IMR-90 (cell line): ENCODE measurements around the gene LIPG. TPM values are rescaled to one million over a fixed set of nuclear protein-coding genes. Genes with fewer than 3 reads are reported as not detected.

ENCODE experiments used
- ATAC-seq: fragments of 200-7000 bp; cut with Tn5 transposase; 2 replicates; pipeline ENCODE4 v1.9.1; 2020; ENCODE audit warnings: low read depth, mild to moderate bottlenecking, moderate library complexity
- BruUV-seq: library from RNA; stranded (reverse); fragments of 400-500 nt; replicated peaks from 2 replicates; lab custom pipeline; 2021; lab: Mats Ljungman, UMichigan
- CTCF ChIA-PET: fragments of 300-600 bp; formaldehyde crosslinking; extraction: SDS; loops from one replicate; lab custom pipeline; 2021; ENCODE audit warnings: antibody characterized with exemption; lab: Yijun Ruan, JAX
- POLR2A ChIA-PET: fragments of 300-600 bp; sonication (Branson Sonifier 250); formaldehyde crosslinking; loops from one replicate; lab custom pipeline; 2022; ENCODE audit warnings: antibody characterized with exemption; ENCODE audit not compliant: unreplicated experiment; lab: Charles Lee
- DNase-seq: peaks from one replicate; pipeline ENCODE4 v3.0.0; 2013
- H2AFZ ChIP-seq: replicated peaks from 2 replicates; pipeline ENCODE3; 2013; ENCODE audit warnings: low read length, mild to moderate bottlenecking; ENCODE audit not compliant: poor library complexity
- H2AK5ac ChIP-seq: 2 replicates; pipeline ENCODE4 v1.6.1; 2013; ENCODE audit warnings: low read depth, low read length, inconsistent platforms
- H2AK9ac ChIP-seq: replicated peaks from 2 replicates; pipeline ENCODE3; 2013; ENCODE audit warnings: mild to moderate bottlenecking, low read depth, low read length, moderate library complexity; ENCODE audit not compliant: poor library complexity
- H2BK120ac ChIP-seq: 2 replicates; pipeline ENCODE4 v1.6.1; 2013; ENCODE audit warnings: low read depth, low read length, inconsistent platforms
- H2BK15ac ChIP-seq: 3 replicates; pipeline ENCODE4 v1.6.1; 2013; ENCODE audit warnings: low read depth, low read length, inconsistent platforms
- H2BK20ac ChIP-seq: 2 replicates; pipeline ENCODE4 v1.6.1; 2013; ENCODE audit warnings: low read depth, mild to moderate bottlenecking, inconsistent platforms, low read length, moderate library complexity
- H2BK5ac ChIP-seq: 2 replicates; pipeline ENCODE4 v1.6.1; 2013; ENCODE audit warnings: mild to moderate bottlenecking, low read depth, low read length, inconsistent platforms; ENCODE audit not compliant: poor library complexity, severe bottlenecking
- H3K14ac ChIP-seq: replicated peaks from 2 replicates; pipeline ENCODE4 v1.6.1; 2013; ENCODE audit warnings: low read depth, low read length, inconsistent platforms
- H3K18ac ChIP-seq: 2 replicates; pipeline ENCODE4 v1.6.1; 2013; ENCODE audit warnings: low read depth, low read length, control low read depth
- H3K23ac ChIP-seq: 2 replicates; pipeline ENCODE4 v1.6.1; 2013; ENCODE audit warnings: low read depth, low read length, inconsistent platforms
- H3K27ac ChIP-seq: 2 replicates; pipeline ENCODE4 v1.5.1; 2013; ENCODE audit warnings: mild to moderate bottlenecking, control low read depth, low read length; ENCODE audit not compliant: insufficient read depth
- H3K27me3 ChIP-seq: 2 replicates; pipeline ENCODE4 v1.6.1; 2013; ENCODE audit warnings: low read length; ENCODE audit not compliant: control insufficient read depth, insufficient read depth
- H3K36me3 ChIP-seq: 2 replicates; pipeline ENCODE4 v1.6.1; 2013; ENCODE audit warnings: low read length, mixed read lengths; ENCODE audit not compliant: control insufficient read depth, insufficient read depth
- H3K4ac ChIP-seq: 2 replicates; pipeline ENCODE4 v1.6.1; 2013; ENCODE audit warnings: low read depth, low read length, inconsistent platforms
- H3K4me1 ChIP-seq: 2 replicates; pipeline ENCODE4 v1.6.1; 2013; ENCODE audit warnings: low read length, mixed read lengths; ENCODE audit not compliant: control insufficient read depth, insufficient read depth
- H3K4me2 ChIP-seq: 2 replicates; pipeline ENCODE4 v1.6.1; 2013; ENCODE audit warnings: low read depth, mild to moderate bottlenecking, control low read depth, low read length, moderate library complexity
- H3K4me3 ChIP-seq: 2 replicates; pipeline ENCODE4 v1.5.1; 2013; ENCODE audit warnings: low read depth, mild to moderate bottlenecking, control low read depth, low read length, moderate library complexity; ENCODE audit not compliant: insufficient read depth
- H3K56ac ChIP-seq: 2 replicates; pipeline ENCODE4 v1.6.1; 2013; ENCODE audit warnings: low read length, inconsistent platforms; ENCODE audit not compliant: insufficient read depth; ENCODE audit errors: extremely low read depth
- H3K79me1 ChIP-seq, 2 experiments: 2 replicates each; pipeline ENCODE4 v1.6.1; 2013; ENCODE audit warnings: low read length in 2 of 2, inconsistent platforms in 1 of 2, low read depth in 1 of 2
- H3K9ac ChIP-seq: 2 replicates; pipeline ENCODE4 v1.6.1; 2013; ENCODE audit warnings: low read depth, low read length, control low read depth
- H3K9me1 ChIP-seq: 2 replicates; pipeline ENCODE4 v1.6.1; 2013; ENCODE audit warnings: low read length, inconsistent platforms; ENCODE audit not compliant: insufficient read depth
- H3K9me3 ChIP-seq: 2 replicates; pipeline ENCODE4 v1.6.1; 2013; ENCODE audit warnings: low read length; ENCODE audit not compliant: control insufficient read depth, insufficient read depth
- H4K20me1 ChIP-seq: 2 replicates; pipeline ENCODE4 v1.6.1; 2013; ENCODE audit warnings: low read length, inconsistent platforms; ENCODE audit not compliant: insufficient read depth
- H4K5ac ChIP-seq: 2 replicates; pipeline ENCODE4 v1.6.1; 2013; ENCODE audit warnings: mild to moderate bottlenecking, low read depth, low read length, control low read depth
- H4K8ac ChIP-seq, 2 experiments: 2 replicates each; pipeline ENCODE4 v1.6.1; 2013; ENCODE audit warnings: low read depth in 2 of 2, low read length in 2 of 2, control low read depth in 1 of 2, inconsistent platforms in 1 of 2
- H4K91ac ChIP-seq: 2 replicates; pipeline ENCODE4 v1.6.1; 2013; ENCODE audit warnings: low read depth, low read length, inconsistent platforms; ENCODE audit not compliant: insufficient read depth
- BHLHE40 ChIP-seq: fragments of 150-350 bp; IDR thresholded peaks from 2 replicates; pipeline ENCODE4 v1.6.1; 2016; ENCODE audit warnings: mild to moderate bottlenecking, low read depth, low read length
- CTCF ChIP-seq: conservative IDR thresholded peaks from 2 replicates; pipeline ENCODE4 v1.5.1; 2012; ENCODE audit warnings: mild to moderate bottlenecking, low read depth, low read length, improper control_type of control experiment
- FOS ChIP-seq: fragments of 150-350 bp; IDR thresholded peaks from 2 replicates; pipeline ENCODE4 v1.6.1; 2016; ENCODE audit warnings: low read depth, low read length
- MAZ ChIP-seq: IDR thresholded peaks from 2 replicates; pipeline ENCODE4 v1.6.1; 2012; ENCODE audit warnings: low read depth, mild to moderate bottlenecking, low read length, improper control_type of control experiment, moderate library complexity, borderline replicate concordance
- MXI1 ChIP-seq: IDR thresholded peaks from 2 replicates; pipeline ENCODE4 v1.6.1; 2012; ENCODE audit warnings: low read depth, mild to moderate bottlenecking, low read length, moderate library complexity, borderline replicate concordance
- NFE2L2 ChIP-seq: fragments of 150-350 bp; IDR thresholded peaks from 2 replicates; pipeline ENCODE4 v1.6.1; 2016; ENCODE audit warnings: low read depth, mild to moderate bottlenecking, low read length
- POLR2A ChIP-seq: IDR thresholded peaks from 2 replicates; pipeline ENCODE4 v1.6.1; 2012; ENCODE audit warnings: mild to moderate bottlenecking, low read depth, low read length
- RAD21 ChIP-seq: IDR thresholded peaks from 2 replicates; pipeline ENCODE4 v1.6.1; 2012; ENCODE audit warnings: low read length, improper control_type of control experiment
- RCOR1 ChIP-seq: IDR thresholded peaks from 2 replicates; pipeline ENCODE4 v1.6.1; 2012; ENCODE audit warnings: mild to moderate bottlenecking, low read length, improper control_type of control experiment; ENCODE audit not compliant: insufficient replicate concordance
- RFX5 ChIP-seq: IDR thresholded peaks from 2 replicates; pipeline ENCODE4 v1.8.0; 2012; ENCODE audit warnings: low read depth, mild to moderate bottlenecking, low read length, moderate library complexity
- SMC3 ChIP-seq: fragments of 150-350 bp; IDR thresholded peaks from 2 replicates; pipeline ENCODE4 v1.6.1; 2016; ENCODE audit warnings: low read depth, mild to moderate bottlenecking, antibody characterized with exemption, low read length, moderate library complexity
- USF2 ChIP-seq: fragments of 150-350 bp; IDR thresholded peaks from 2 replicates; pipeline ENCODE4 v1.6.1; 2017; ENCODE audit warnings: mild to moderate bottlenecking, antibody characterized with exemption, low read length, low read depth
- WGBS, 2 experiments: methylation state at CpG; one replicate each; pipeline versions ENCODE4 v1.1.5 to v1.1.7; 2013; ENCODE audit warnings: missing lambda C conversion rate in 2 of 2; ENCODE audit not compliant: insufficient read length in 1 of 2; ENCODE audit errors: extremely low coverage in 2 of 2; 5-methylcytosine and 5-hydroxymethylcytosine counted together
- dilution Hi-C: fragments of 300-500 bp; cut with HindIII; formaldehyde crosslinking; loops from one replicate; pipeline ENCODE4 v1.14.3; 2018; ENCODE audit warnings: low sequenced_read_pairs; ENCODE audit not compliant: unreplicated experiment
- in situ Hi-C: fragments of 300-500 bp; cut with MboI; formaldehyde crosslinking; loops from 3 replicates; pipeline ENCODE4 v1.14.3; 2019; ENCODE audit warnings: low sequenced_read_pairs, inconsistent platforms, mixed read lengths
- intact Hi-C: fragments of 100-400 bp; cut with micrococcal nuclease; formaldehyde crosslinking; loops from 2 replicates; pipeline ENCODE4 v1.10.0; 2022
- polyA plus RNA-seq, 3 experiments: library from polyadenylated mRNA; depleted of rRNA; stranded (reverse); fragments of >200 nt; gene quantifications; 2 replicates each; pipeline ENCODE4 v1.2.3, GENCODE V29; 2012; ENCODE audit warnings: low replicate concordance in 1 of 3
- total RNA-seq: library from RNA; depleted of rRNA; stranded (reverse); fragments of >200 nt; gene quantifications from 2 replicates; pipeline ENCODE4 v1.2.3, GENCODE V29; 2012

LIPG gene
- total and polyA plus RNA-seq, 2 of the 4 experiments (the other 2 are of a cell fraction), result under 0.01 to 0.14 TPM

- no peak overlapping the region for H3K4me2 ChIP-seq
- no peak overlapping the region for H3K14ac ChIP-seq
- H3K9me3 ChIP-seq, result no peaks in the 10 kb centered on the region
- H2AFZ ChIP-seq, result no peak overlapping the region
- H2BK5ac ChIP-seq, result no peak overlapping the region
- POLR2A ChIA-PET, result no interaction called here
- H4K8ac ChIP-seq, result no peak overlapping the region
- H3K4me1 ChIP-seq, result no peaks in the 10 kb centered on the region
- ATAC-seq (no peak), DNase-seq (no peak)
- intact Hi-C loops, result loop anchor here (5.0 kb wide), 1 partner anchor 843 kb away; no protein-coding TSS in a partner anchor
- H3K36me3 ChIP-seq, result no peaks in the 10 kb centered on the region
- H2AK9ac ChIP-seq, result no peak overlapping the region
- H3K4ac ChIP-seq, result no peak overlapping the region
- H4K91ac ChIP-seq, result no peak overlapping the region
- CTCF ChIA-PET, result interaction anchor here (1.2 kb wide), 1 partner anchor 344 kb away, joined by 3 read pairs; no protein-coding TSS in a partner anchor
- no peak overlapping the region for H2BK15ac ChIP-seq
- TF ChIP-seq USF2, result no peak
- TF ChIP-seq POLR2A, result no peak
- no peak for TF ChIP-seq NFE2L2
- no peak for TF ChIP-seq CTCF
- no peak for TF ChIP-seq RAD21
- no peak for TF ChIP-seq FOS
- no peak for TF ChIP-seq RFX5
- no peak for TF ChIP-seq BHLHE40
- TF ChIP-seq RCOR1, result no peak
- TF ChIP-seq SMC3, result no peak
- TF ChIP-seq MAZ, result no peak
- no peak for TF ChIP-seq MXI1
- no peak overlapping the region for H3K18ac ChIP-seq
- no peak overlapping the region for H3K23ac ChIP-seq
- no peaks in the 10 kb centered on the region for H4K20me1 ChIP-seq
- no peak overlapping the region for H2BK20ac ChIP-seq
- in situ Hi-C loops, result loop anchor here (5.0 to 25.0 kb wide), 3 partner anchors 250 to 673 kb away; partner anchors contain the start of gene MYO5B
- dilution Hi-C loops, result no loop called here
- no TSS peak for BruUV-seq
- peaks cover 10% of the 10 kb centered on the region for H3K27me3 ChIP-seq
- no peak overlapping the region for H4K5ac ChIP-seq
- no peak overlapping the region for H3K27ac ChIP-seq
- no peak overlapping the region for H2AK5ac ChIP-seq
- H2BK120ac ChIP-seq, result no peak overlapping the region
- H3K9me1 ChIP-seq, result no peaks in the 10 kb centered on the region
- no peak overlapping the region for H3K9ac ChIP-seq
- 61% methylated on average over 3 of the region's 9 CpGs; no CpG with 5 or more reads in 1 of the 2 experiments for WGBS, 2 experiments
- no peak overlapping the region for H3K56ac ChIP-seq
- no peaks in the 10 kb centered on the region for H3K79me1 ChIP-seq
- no peak overlapping the region for H3K4me3 ChIP-seq
These were observed 47.3 kb upstream of the LIPG start for GRCh38 chr18:49514577-49514976.
